T follicular helper cell (primary cell): ENCODE results near the gene KRTAP9-4.
"Not testable (repeated sequence)": the region's sequence is repeated elsewhere in the genome, so short reads cannot be mapped to it uniquely, and the experiment has no call there.

ENCODE experiments used
- DNase-seq: peaks from one replicate; pipeline ENCODE4 v3.0.0-alpha.2; 2020; ENCODE audit warnings: low read depth
- total RNA-seq, 2 experiments: gene quantifications; one replicate each; lab custom pipeline; 2026; lab: John Stamatoyannopoulos, UW

KRTAP9-4 gene
- total RNA-seq = 0 reads per million in 2 experiments

GRCh38 chr17:41249637-41250240 is at the start of gene KRTAP9-4:
Gene KRTAP9-4, plus strand, starts transcription at chr17:41249687. Its CDS starts 34 bp downstream, at chr17:41249721.
- DNase-seq = not testable (repeated sequence)

- no peak for DNase-seq
Observed at GRCh38 chr17:41211845-41212466, 37.5 kb upstream of the KRTAP9-4 start.

- DNase-seq = no peak
Observed at GRCh38 chr17:41212524-41213169, 36.8 kb upstream of the KRTAP9-4 start.

- no peak for DNase-seq
Observed at GRCh38 chr17:41215681-41216080, 33.8 kb upstream of the KRTAP9-4 start.

- DNase-seq = no peak
Observed at GRCh38 chr17:41223821-41224220, 25.7 kb upstream of the KRTAP9-4 start.

GRCh38 chr17:41226051-41226450 is 23.4 kb upstream of the KRTAP9-4 start:
- DNase-seq = no peak

GRCh38 chr17:41226598-41227095 is 22.8 kb upstream of the KRTAP9-4 start, which contains the start of gene KRTAP9-2:
Gene KRTAP9-2, plus strand, starts transcription at chr17:41226648. Its CDS starts 7 bp downstream, at chr17:41226655.
- DNase-seq = not testable (repeated sequence)

- DNase-seq = no peak
Observed at GRCh38 chr17:41230094-41230493, 19.4 kb upstream of the KRTAP9-4 start.

- DNase-seq = no peak
Observed at GRCh38 chr17:41231731-41232130, 17.8 kb upstream of the KRTAP9-4 start.

GRCh38 chr17:41232399-41233105 is 16.9 kb upstream of the KRTAP9-4 start, which contains the start of gene KRTAP9-3:
Gene KRTAP9-3, plus strand, starts transcription at chr17:41232449. Its CDS starts 53 bp downstream, at chr17:41232502.
- not testable (repeated sequence) for DNase-seq

- not testable (repeated sequence) for DNase-seq
Observed at GRCh38 chr17:41237116-41237515, 12.4 kb upstream of the KRTAP9-4 start.

GRCh38 chr17:41237949-41238437 is 11.5 kb upstream of the KRTAP9-4 start, which contains the start of gene KRTAP9-8:
Gene KRTAP9-8, plus strand, starts transcription at chr17:41237999. Its CDS starts 53 bp downstream, at chr17:41238052.
- not testable (repeated sequence) for DNase-seq

- not testable (repeated sequence) for DNase-seq
Observed at GRCh38 chr17:41246995-41247787, 2.3 kb upstream of the KRTAP9-4 start.

GRCh38 chr17:41251261-41251660 is 1.8 kb downstream of the KRTAP9-4 start:
- no peak for DNase-seq

- DNase-seq = no peak
Observed at GRCh38 chr17:41254861-41255260, 5.4 kb downstream of the KRTAP9-4 start.

- DNase-seq = not testable (repeated sequence)
Observed at GRCh38 chr17:41255381-41256290, 6.1 kb downstream of the KRTAP9-4 start, which contains the start of gene KRTAP9-9. Gene KRTAP9-9, plus strand, starts transcription at chr17:41255384.

- DNase-seq = no peak
Observed at GRCh38 chr17:41256291-41256685, 6.8 kb downstream of the KRTAP9-4 start.

GRCh38 chr17:41258406-41258805 is 8.9 kb downstream of the KRTAP9-4 start:
- DNase-seq = no peak

- DNase-seq = no peak
Observed at GRCh38 chr17:41263212-41263611, 13.7 kb downstream of the KRTAP9-4 start.

GRCh38 chr17:41264599-41264998 is 15.1 kb downstream of the KRTAP9-4 start:
- no peak for DNase-seq
